Activated CD8-positive, alpha-beta memory T cell treated with anti-CD3 and anti-CD28 coated beads for 48 hours (primary cell): ENCODE measurements around the gene EFHC2.
A peak's percentile ranks its signal among the peaks of the same experiment; 100 is the strongest.
"Not testable (repeated sequence)": the region's sequence is repeated elsewhere in the genome, so short reads cannot be mapped to it uniquely, and the experiment has no call there.

Source experiments
- DNase-seq, 3 experiments: peaks; one replicate each; pipeline ENCODE4 v3.0.0-alpha.2; 2020; ENCODE audit warnings: low read depth in 2 of 3, low spot score in 2 of 3

The EFHC2 gene

DNA sequence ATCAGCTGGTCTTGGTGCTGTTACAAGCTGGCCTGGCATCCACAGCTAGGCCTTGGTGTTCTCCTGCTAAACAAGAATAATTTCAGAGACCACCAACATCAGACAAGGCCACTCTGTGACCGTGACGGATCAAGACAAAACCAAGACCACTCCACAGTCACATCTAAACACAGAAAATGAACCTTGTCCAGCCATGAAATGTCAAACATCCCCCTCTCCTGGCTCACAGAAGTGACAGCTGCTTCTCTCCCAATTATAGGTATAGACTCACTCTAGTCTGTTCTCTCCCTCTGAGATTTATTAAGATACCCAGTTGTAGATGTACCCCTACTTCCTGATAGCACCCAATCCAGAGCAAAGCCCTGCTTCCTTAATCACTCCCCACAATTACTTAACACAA, 40.4 kb downstream of the EFHC2 start:
- DNase-seq = no peak

DNA sequence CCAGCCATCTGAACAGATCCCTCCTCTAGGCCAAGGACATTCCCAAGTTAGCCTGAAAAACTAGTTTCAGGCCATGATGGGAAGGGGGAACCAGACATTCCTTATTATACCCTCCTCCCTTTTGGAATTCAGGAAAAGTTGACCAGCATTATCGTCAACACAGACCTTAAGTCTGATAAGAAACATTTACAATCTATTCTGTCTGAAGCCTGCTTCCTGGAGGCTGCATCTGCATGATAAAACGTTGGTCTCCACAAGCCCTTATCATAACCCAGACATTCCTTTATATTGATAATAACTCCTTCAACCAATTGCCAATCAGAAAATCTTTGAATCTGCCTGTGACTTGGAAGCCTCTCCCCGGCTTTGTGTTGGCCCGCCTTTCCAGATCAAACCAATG, 44.3 kb downstream of the EFHC2 start:
- DNase-seq = no peak

DNA sequence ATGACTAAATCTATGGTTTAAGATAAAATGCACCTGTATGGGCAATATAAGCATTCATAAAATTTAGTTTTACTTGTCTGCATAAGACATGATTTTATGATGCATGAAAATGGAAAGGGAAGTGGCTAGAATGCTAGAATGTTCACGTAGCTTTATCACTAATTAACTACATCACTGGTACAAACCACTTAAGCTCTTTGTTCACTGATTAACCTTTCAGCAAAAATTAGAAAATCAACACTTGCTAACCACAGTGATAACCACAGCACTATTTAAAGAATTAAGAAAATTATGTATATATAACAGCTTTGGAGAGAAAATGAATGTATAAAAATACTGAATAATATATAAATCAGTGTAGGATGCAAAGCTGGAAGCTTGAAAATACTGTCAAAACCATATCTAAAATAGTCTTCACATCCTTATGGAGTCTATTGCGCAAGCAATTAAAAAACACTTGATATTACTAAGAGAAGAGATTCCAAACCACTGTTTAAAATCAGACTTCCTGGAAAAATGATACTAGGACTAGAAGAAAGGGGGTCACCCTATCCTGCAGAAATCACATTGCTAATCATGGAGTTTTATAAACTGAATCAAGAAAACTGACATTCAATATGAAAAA, 51.9 kb downstream of the EFHC2 start:
- DNase-seq = no peak

- no peak for DNase-seq
Measured at GRCh38 chrX:44290718-44291117, 52.8 kb downstream of the EFHC2 start.

DNA sequence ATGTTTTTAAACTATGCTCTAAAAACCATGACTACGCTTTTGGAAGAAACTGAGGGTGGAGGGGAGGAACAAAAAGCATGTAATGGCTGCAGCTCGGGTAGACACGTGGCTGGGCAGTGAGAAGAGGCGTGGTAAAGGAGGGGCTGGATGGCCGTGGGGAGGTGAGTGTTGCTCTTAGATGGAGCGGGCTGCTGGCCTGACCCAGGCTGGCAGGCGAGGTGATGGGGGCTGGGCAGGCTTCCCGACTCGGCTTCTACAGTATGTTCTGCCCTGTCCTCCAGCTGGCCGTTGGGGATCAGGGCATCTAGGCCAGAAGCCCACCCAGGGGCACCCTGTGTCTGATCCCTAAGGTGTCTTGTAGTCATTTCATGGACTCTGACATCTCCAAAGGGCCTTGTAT, 60.7 kb downstream of the EFHC2 start:
- no peak for DNase-seq

GRCh38 chrX:44280116-44280515, 63.4 kb downstream of the EFHC2 start:
- no peak for DNase-seq

GRCh38 chrX:44274096-44274495, 69.4 kb downstream of the EFHC2 start:
- DNase-seq = no peak

DNA sequence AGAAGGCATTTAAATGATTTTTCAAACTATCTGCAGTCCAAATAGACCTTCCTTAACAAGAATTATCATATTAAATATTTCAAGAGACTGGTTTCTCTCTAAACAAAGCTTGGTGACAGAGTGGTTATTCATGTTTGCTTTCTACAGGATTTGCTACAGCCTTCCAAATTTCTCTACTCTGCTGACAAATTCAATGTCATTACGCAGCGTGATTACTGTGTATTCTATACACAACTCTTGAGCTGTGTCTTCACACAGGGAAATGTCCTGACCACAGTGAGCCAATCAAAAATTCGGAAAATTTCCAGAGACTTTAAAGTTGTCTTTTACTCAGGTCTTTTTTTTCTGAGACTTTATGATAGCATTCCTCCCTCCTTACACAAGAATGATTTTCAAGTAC, 75.6 kb downstream of the EFHC2 start:
- DNase-seq = no peak

GRCh38 chrX:44267116-44267515, 76.4 kb downstream of the EFHC2 start:
- no peak for DNase-seq

DNA sequence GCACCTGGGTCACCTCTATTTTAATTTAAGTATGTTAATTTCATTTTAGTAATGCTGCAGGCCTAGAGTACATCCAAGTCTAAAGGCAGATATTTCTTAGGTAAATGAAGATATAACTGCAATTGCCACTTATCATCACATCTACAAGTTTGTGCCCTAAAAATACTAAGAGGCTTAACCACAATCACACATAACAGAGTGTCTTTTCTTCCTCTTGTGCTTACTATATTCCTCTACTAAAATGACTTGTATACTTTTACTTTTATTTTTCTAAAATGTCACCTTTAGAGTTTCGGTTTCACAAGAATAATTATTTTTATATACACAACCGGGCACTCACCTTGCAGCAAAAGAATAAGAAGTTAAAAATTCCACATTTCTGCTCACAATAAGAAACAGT, 77.9 kb downstream of the EFHC2 start:
- DNase-seq = no peak

- DNase-seq = no peak
Measured at GRCh38 chrX:44264936-44265335, 78.5 kb downstream of the EFHC2 start.

DNA sequence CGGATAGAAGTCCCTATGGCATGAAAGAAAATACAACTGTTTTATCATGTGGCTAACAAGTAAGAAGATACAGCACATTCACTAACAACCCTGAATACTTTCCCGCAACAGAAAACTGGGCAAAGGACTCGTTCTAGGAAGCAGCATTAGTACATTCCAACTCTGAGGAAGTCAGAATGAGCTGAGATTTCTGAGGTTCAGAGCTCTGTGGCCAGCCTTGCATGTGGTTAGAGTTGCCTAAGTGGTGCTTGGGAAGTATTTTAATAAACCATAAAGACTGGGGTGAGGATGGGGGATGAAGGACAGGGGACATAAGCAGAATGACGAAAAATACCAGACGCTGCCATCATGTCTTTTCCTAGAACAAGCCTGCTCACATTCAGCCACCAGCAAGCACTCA, 82.2 kb downstream of the EFHC2 start:
- DNase-seq = no peak

GRCh38 chrX:44260609-44261008, 82.9 kb downstream of the EFHC2 start:
- DNase-seq = no peak

DNA sequence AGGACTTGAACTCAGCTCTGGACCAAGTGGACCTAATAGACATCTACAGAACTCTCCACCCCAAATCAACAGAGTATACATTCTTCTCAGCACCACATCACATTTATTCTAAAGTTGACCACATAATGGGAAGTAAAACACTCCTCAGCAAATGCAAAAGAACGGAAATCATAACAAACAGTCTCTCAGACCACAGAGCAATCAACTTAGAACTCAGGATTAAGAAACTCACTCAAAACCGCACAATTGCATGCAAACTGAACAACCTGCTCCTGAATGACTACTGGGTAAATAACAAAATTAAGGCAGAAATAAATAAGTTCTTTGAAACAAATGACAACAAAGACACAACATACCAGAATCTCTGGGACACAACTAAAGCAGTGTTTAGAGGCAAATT, 87.7 kb downstream of the EFHC2 start:
- not testable (repeated sequence) for DNase-seq

GRCh38 chrX:44253575-44253942, 89.9 kb downstream of the EFHC2 start:
- no peak for DNase-seq

DNA sequence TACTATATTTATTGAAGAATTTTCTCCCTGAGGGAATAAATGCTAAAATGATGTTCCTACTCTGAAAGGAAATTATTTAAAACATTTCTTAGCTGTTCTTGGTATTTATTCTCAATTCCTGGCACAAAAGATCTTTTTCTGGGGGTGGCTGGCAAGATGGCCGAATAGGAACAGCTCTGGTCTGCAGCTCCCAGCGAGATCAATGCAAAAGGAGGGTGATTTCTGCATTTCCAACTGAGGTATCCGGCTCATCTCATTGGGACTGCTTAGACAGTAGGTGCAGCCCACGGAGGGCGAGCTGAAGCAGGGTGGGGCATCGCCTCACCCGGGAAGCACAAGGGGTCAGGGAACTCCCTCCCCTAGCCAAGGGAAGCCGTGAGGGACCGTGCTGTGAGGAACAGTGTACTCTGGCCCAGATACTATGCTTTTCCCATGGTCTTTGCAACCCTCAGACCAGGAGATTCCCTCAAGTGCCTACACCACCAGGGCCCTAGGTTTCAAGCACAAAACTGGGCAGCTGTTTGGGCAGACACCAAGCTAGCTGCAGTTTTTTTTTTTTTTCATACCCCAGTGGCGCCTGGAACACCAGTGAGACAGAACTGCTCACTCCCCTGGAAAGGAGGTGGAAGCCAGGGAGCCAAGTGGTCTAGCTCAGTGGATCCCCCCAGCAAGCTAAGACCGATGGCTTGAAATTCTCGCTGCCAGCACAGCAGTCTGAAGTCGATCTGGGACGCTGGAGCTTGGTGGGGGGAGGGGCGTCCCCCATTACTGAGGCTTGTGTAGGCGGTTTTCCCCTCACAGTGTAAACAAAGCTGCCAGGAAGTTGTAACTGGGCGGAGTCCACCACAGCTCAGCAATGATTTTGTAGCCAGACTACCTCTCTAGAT, 90.5 kb downstream of the EFHC2 start:
- peak in 1 of 3 experiments; percentile 22 for DNase-seq

DNA sequence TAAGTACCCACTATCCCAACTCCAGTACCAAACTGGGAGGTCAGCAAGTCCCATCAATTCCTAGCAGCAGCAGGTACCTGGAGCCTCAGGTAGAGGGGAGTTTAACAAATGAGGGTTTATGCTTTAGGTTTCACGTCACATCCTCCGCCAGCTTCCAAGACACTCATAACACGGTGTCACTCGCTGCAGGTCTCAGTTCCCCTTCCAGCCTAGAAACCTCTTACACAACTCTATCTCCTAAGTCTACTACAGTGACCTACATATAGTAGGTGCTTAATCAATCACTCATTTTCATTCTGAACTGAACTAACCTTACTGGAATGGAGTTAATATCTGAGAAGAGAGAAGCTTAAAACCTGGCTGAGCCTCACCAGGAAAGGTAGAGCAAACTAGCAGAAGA, 96.0 kb downstream of the EFHC2 start:
- no peak for DNase-seq

GRCh38 chrX:44246826-44247225, 96.6 kb downstream of the EFHC2 start:
- DNase-seq = no peak

- DNase-seq = no peak
Measured at GRCh38 chrX:44245733-44246132, 97.7 kb downstream of the EFHC2 start.

DNA sequence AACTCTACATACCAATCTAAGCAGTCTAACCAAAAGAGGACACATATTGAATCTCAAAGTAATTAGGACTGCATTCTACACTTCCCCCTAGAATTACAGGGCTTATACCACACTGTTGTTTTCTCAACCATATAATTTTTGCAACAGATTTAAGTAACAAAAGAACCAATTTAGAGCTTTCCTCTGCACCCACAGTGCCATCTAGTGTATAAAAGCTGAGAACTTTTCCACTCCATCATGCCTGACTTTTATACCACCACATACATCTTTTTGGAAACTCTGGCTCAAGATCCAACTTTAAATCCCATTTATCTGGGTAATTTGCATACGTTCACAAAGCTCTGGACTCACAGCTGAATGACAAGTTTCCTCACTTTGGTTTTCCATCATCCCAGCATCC, 99.5 kb downstream of the EFHC2 start:
- no peak for DNase-seq

- no peak for DNase-seq
Measured at GRCh38 chrX:44241546-44241945, 101.9 kb downstream of the EFHC2 start.

DNA sequence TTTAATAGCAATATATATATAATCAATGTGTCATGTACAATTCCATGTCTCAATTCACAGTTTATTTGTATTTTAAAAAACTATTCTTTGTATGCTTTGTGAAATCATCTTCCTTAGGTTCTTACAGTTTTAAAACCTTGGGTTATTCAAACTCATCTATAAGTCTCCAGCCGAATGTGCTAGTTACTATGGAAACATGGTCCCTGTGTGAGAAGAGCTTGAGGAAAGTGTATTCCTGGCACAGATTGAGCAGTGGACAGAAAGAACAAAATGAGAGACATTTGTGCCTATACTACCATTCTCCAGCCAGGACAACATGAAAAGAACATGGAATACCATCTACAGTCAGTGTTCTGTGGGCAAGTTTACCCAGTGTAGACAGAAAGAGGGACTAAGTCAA, 103.4 kb downstream of the EFHC2 start:
- no peak for DNase-seq

DNA sequence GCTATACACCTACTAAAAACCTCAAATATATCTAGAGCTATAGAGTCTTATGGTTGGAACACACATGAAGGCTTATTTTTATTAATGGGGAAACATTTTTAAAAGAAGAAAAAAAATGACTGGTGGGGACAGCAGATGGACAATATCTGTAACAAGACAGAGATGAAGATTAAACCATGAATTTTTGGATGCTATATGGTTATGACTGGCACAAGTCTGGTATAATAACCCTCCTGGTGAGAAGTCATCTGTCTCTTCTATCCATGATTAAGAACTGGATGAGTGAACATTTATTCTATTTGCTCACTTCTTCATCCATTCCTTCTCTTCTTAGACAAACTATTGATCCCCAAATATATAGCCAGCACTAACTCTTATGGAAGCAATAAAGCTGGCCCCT, 104.4 kb downstream of the EFHC2 start:
- no peak for DNase-seq
